ENCODE measurements around the gene FGF12.

Gene FGF12

GRCh38 chr3:192487033-192487432 lies 240.3 kb downstream of the FGF12 start:
- DNase-seq: no peak

- DNase-seq: no peak
These were observed 244.5 kb downstream of the FGF12 start for GRCh38 chr3:192482809-192483208.

GRCh38 chr3:192482391-192482790 lies 244.9 kb downstream of the FGF12 start:
- no peak for DNase-seq

GRCh38 chr3:192481638-192482037 lies 245.7 kb downstream of the FGF12 start:
- DNase-seq: no peak

GRCh38 chr3:192467230-192468140 lies 259.9 kb downstream of the FGF12 start:
- DNase-seq: peak; percentile 32

- DNase-seq: no peak
These were observed 278.3 kb downstream of the FGF12 start for GRCh38 chr3:192449036-192449435.

- DNase-seq: no peak
These were observed 281.3 kb downstream of the FGF12 start for GRCh38 chr3:192445770-192446644.

- no peak for DNase-seq
These were observed 282.6 kb downstream of the FGF12 start for GRCh38 chr3:192444791-192445106.

GRCh38 chr3:192444096-192444790 lies 283.1 kb downstream of the FGF12 start:
- peak; percentile 49 for DNase-seq

- no peak for DNase-seq
These were observed 292.1 kb downstream of the FGF12 start for GRCh38 chr3:192435241-192435640.

GRCh38 chr3:192434186-192434585 lies 293.2 kb downstream of the FGF12 start:
- no peak for DNase-seq

GRCh38 chr3:192433704-192434103 lies 293.6 kb downstream of the FGF12 start:
- no peak for DNase-seq

- DNase-seq: no peak
These were observed 304.4 kb downstream of the FGF12 start for GRCh38 chr3:192422997-192423342.

GRCh38 chr3:192422321-192422996 lies 304.9 kb downstream of the FGF12 start:
- DNase-seq: no peak

GRCh38 chr3:192419312-192419711 lies 308.0 kb downstream of the FGF12 start:
- no peak for DNase-seq

- no peak for DNase-seq
These were observed 309.7 kb downstream of the FGF12 start for GRCh38 chr3:192417559-192418055.

GRCh38 chr3:192417017-192417416 lies 310.3 kb downstream of the FGF12 start:
- no peak for DNase-seq

GRCh38 chr3:192413461-192413860 lies 313.9 kb downstream of the FGF12 start:
- no peak for DNase-seq

GRCh38 chr3:192410684-192410960 lies 316.7 kb downstream of the FGF12 start:
- DNase-seq: no peak

GRCh38 chr3:192409838-192410683 lies 317.3 kb downstream of the FGF12 start:
- no peak for DNase-seq

GRCh38 chr3:192409201-192409837 lies 318.0 kb downstream of the FGF12 start:
- no peak for DNase-seq

All from activated CD4-positive, CD25-positive, alpha-beta regulatory T cell treated with anti-CD3 and anti-CD28 coated beads, Interleukin-2, amount 50 U/mL, for 72 hours (primary cell).